Tibial nerve (tissue), 3 donors: ENCODE data around the gene DNAJA2.
"Not testable (repeated sequence)": the region's sequence is repeated elsewhere in the genome, so short reads cannot be mapped to it uniquely, and the experiment has no call there.

Source experiments
- POLR2A ChIP-seq, 2 donors: fragments of 450-650 bp; IDR thresholded peaks; one replicate each; pipeline ENCODE4 v1.6.1; 2017; ENCODE audit warnings: antibody characterized with exemption in 2 of 2, mild to moderate bottlenecking in 2 of 2, moderate library complexity in 2 of 2
- TF ChIP-seq, protein P1 (sequence below), 5 experiments: fragments of 200-600 bp in 3 of 5; fragments of 450-650 bp in 2 of 5; sonication (generic) in 3 of 5; IDR thresholded peaks; one replicate each; pipeline ENCODE4 v1.5.1; 2016 to 2019; ENCODE audit warnings: antibody characterized with exemption in 5 of 5, mild to moderate bottlenecking in 3 of 5, moderate library complexity in 2 of 5

DNA sequence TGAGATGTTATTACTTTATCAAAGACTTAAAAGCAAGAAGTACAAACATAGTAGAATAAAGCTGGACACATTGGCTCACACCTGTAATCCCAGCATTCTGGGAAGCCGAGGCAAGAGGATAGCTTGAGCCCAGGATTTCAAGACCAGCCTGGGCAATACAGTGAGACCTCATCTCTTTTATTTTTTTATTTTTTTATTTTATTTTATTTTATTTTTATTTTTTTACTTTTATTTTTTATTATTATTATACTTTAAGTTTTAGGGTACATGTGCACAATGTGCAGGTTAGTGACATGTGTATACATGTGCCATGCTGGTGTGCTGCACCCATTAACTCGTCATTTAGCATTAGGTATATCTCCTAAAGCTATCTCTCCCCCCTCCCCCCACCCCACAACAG lies 37.3 kb upstream of the DNAJA2 start:
- TF ChIP-seq POLR2A (IDR thresholded peaks at IDR 0.05): not testable (repeated sequence)
- TF ChIP-seq, protein P1, sequence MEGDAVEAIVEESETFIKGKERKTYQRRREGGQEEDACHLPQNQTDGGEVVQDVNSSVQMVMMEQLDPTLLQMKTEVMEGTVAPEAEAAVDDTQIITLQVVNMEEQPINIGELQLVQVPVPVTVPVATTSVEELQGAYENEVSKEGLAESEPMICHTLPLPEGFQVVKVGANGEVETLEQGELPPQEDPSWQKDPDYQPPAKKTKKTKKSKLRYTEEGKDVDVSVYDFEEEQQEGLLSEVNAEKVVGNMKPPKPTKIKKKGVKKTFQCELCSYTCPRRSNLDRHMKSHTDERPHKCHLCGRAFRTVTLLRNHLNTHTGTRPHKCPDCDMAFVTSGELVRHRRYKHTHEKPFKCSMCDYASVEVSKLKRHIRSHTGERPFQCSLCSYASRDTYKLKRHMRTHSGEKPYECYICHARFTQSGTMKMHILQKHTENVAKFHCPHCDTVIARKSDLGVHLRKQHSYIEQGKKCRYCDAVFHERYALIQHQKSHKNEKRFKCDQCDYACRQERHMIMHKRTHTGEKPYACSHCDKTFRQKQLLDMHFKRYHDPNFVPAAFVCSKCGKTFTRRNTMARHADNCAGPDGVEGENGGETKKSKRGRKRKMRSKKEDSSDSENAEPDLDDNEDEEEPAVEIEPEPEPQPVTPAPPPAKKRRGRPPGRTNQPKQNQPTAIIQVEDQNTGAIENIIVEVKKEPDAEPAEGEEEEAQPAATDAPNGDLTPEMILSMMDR (IDR thresholded peaks at IDR 0.05): not testable (repeated sequence)
